HEK293 (cell line): ENCODE measurements around the gene REC8.

Source experiments
- CTCF ChIA-PET: fragments of 350-600 bp; formaldehyde crosslinking; extraction: SDS; loops from one replicate; lab custom pipeline; 2021; ENCODE audit warnings: antibody characterized with exemption; lab: Yijun Ruan, JAX
- POLR2A ChIA-PET: fragments of 300-600 bp; formaldehyde crosslinking; extraction: SDS; loops from one replicate; lab custom pipeline; 2020; ENCODE audit warnings: antibody characterized with exemption, inconsistent platforms; lab: Yijun Ruan, JAX
- H3K27ac ChIP-seq: fragments of 200-500 bp; sonication (Bioruptor generic); 2 replicates; pipeline ENCODE4 v1.5.1; 2014; ENCODE audit warnings: low read depth, low read length, control low read depth, inconsistent platforms; ENCODE audit errors: extremely low read depth
- H3K36me3 ChIP-seq, 2 experiments: fragments of 200-500 bp in 1 of 2; sonication (Bioruptor generic) in 1 of 2; 1 replicate in 1 of 2; 2 replicates in 1 of 2; pipeline ENCODE4 v1.5.1; 2014 to 2017; ENCODE audit warnings: inconsistent platforms in 2 of 2, low read length in 2 of 2; ENCODE audit not compliant: control insufficient read depth in 2 of 2, insufficient read depth in 1 of 2
- H3K4me1 ChIP-seq: fragments of 200-500 bp; sonication (Bioruptor generic); 2 replicates; pipeline ENCODE4 v1.5.1; 2014; ENCODE audit warnings: mild to moderate bottlenecking, low read length, inconsistent platforms; ENCODE audit not compliant: control insufficient read depth, insufficient read depth
- H3K4me3 ChIP-seq: 2 replicates; pipeline ENCODE4 v1.5.1; 2011; ENCODE audit warnings: low read depth, mild to moderate bottlenecking, control low read depth, low read length, moderate library complexity
- H3K9me3 ChIP-seq: fragments of 200-500 bp; sonication (Bioruptor generic); 2 replicates; pipeline ENCODE4 v1.5.1; 2014; ENCODE audit warnings: low read depth, low read length, inconsistent platforms; ENCODE audit not compliant: control insufficient read depth, insufficient read depth
- BCL11A ChIP-seq: fragments of 450-650 bp; formaldehyde crosslinking; IDR thresholded peaks from 2 replicates; pipeline ENCODE4 v1.5.1; 2016; ENCODE audit warnings: low read depth, missing biosample characterization, missing genetic modification characterization
- HOXD13 ChIP-seq: sonication (generic); formaldehyde crosslinking; IDR thresholded peaks from 2 replicates; pipeline ENCODE4 v1.8.0; 2022; ENCODE audit warnings: missing genetic modification reagents, borderline replicate concordance
- KLF9 ChIP-seq: fragments of 450-650 bp; formaldehyde crosslinking; IDR thresholded peaks from 2 replicates; pipeline ENCODE4 v1.5.1; 2016; ENCODE audit warnings: missing biosample characterization, missing genetic modification characterization, low read depth
- ZBTB17 ChIP-seq: fragments of 450-650 bp; formaldehyde crosslinking; IDR thresholded peaks from 2 replicates; pipeline ENCODE4 v1.5.1; 2016; ENCODE audit warnings: missing biosample characterization, missing genetic modification characterization
- ZBTB21 ChIP-seq: fragments of 450-650 bp; formaldehyde crosslinking; IDR thresholded peaks from 2 replicates; pipeline ENCODE4 v1.5.1; 2017; ENCODE audit warnings: missing biosample characterization, missing genetic modification characterization
- ZBTB48 ChIP-seq: fragments of 450-650 bp; formaldehyde crosslinking; IDR thresholded peaks from 2 replicates; pipeline ENCODE4 v1.5.1; 2016; ENCODE audit warnings: missing biosample characterization, missing genetic modification characterization
- ZBTB8A ChIP-seq: fragments of 450-650 bp; formaldehyde crosslinking; IDR thresholded peaks from 2 replicates; pipeline ENCODE4 v1.5.1; 2016; ENCODE audit warnings: missing biosample characterization, missing genetic modification characterization
- ZIC2 ChIP-seq: fragments of 450-650 bp; formaldehyde crosslinking; IDR thresholded peaks from 2 replicates; pipeline ENCODE4 v1.5.1; 2016; ENCODE audit warnings: missing biosample characterization, missing genetic modification characterization
- ZNF10 ChIP-seq: fragments of 450-650 bp; formaldehyde crosslinking; IDR thresholded peaks from 2 replicates; pipeline ENCODE4 v1.5.1; 2017; ENCODE audit warnings: missing biosample characterization, missing genetic modification characterization
- ZNF140 ChIP-seq: fragments of 450-650 bp; formaldehyde crosslinking; IDR thresholded peaks from 2 replicates; pipeline ENCODE4 v1.5.1; 2016; ENCODE audit warnings: missing biosample characterization, missing genetic modification characterization
- ZNF155 ChIP-seq: fragments of 450-650 bp; formaldehyde crosslinking; IDR thresholded peaks from 2 replicates; pipeline ENCODE4 v1.5.1; 2016; ENCODE audit warnings: missing biosample characterization, missing genetic modification characterization
- ZNF175 ChIP-seq: fragments of 450-650 bp; formaldehyde crosslinking; IDR thresholded peaks from 2 replicates; pipeline ENCODE4 v1.5.1; 2016; ENCODE audit warnings: missing biosample characterization, missing genetic modification characterization
- ZNF184 ChIP-seq: fragments of 450-650 bp; IDR thresholded peaks from 2 replicates; pipeline ENCODE4 v1.5.1; 2018; ENCODE audit warnings: missing biosample characterization, mild to moderate bottlenecking, missing genetic modification characterization
- ZNF19 ChIP-seq: fragments of 450-650 bp; formaldehyde crosslinking; IDR thresholded peaks from 2 replicates; pipeline ENCODE4; 2016; ENCODE audit warnings: missing biosample characterization, missing genetic modification characterization, low read depth
- ZNF211 ChIP-seq: fragments of 450-650 bp; formaldehyde crosslinking; IDR thresholded peaks from 2 replicates; pipeline ENCODE4 v1.5.1; 2016; ENCODE audit warnings: low read depth, missing biosample characterization, missing genetic modification characterization
- ZNF23 ChIP-seq: fragments of 450-650 bp; formaldehyde crosslinking; IDR thresholded peaks from 2 replicates; pipeline ENCODE4 v1.5.1; 2016; ENCODE audit warnings: missing biosample characterization, missing genetic modification characterization, borderline replicate concordance
- ZNF24 ChIP-seq: fragments of 450-650 bp; formaldehyde crosslinking; IDR thresholded peaks from 2 replicates; pipeline ENCODE4 v1.5.1; 2016; ENCODE audit warnings: missing biosample characterization, missing genetic modification characterization
- ZNF391 ChIP-seq: fragments of 450-650 bp; formaldehyde crosslinking; IDR thresholded peaks from 2 replicates; pipeline ENCODE4 v1.5.1; 2016; ENCODE audit warnings: low read depth, missing biosample characterization, missing genetic modification characterization, borderline replicate concordance
- ZNF548 ChIP-seq: fragments of 450-650 bp; formaldehyde crosslinking; IDR thresholded peaks from 2 replicates; pipeline ENCODE4 v1.5.1; 2016; ENCODE audit warnings: missing biosample characterization, missing genetic modification characterization
- ZNF600 ChIP-seq: fragments of 450-650 bp; formaldehyde crosslinking; IDR thresholded peaks from 2 replicates; pipeline ENCODE4 v1.5.1; 2016; ENCODE audit warnings: missing biosample characterization, missing genetic modification characterization
- ZNF837 ChIP-seq: fragments of 450-650 bp; formaldehyde crosslinking; IDR thresholded peaks from 2 replicates; pipeline ENCODE4 v1.5.1; 2016; ENCODE audit warnings: missing biosample characterization, missing genetic modification characterization
- ZSCAN23 ChIP-seq: fragments of 450-650 bp; formaldehyde crosslinking; IDR thresholded peaks from 2 replicates; pipeline ENCODE4 v1.5.1; 2016; ENCODE audit warnings: missing biosample characterization, missing genetic modification characterization
- TF ChIP-seq, protein P1 (sequence below): fragments of 450-650 bp; formaldehyde crosslinking; IDR thresholded peaks from 2 replicates; pipeline ENCODE4 v1.5.1; 2017; ENCODE audit warnings: missing biosample characterization, missing genetic modification characterization
- TF ChIP-seq, protein P2 (sequence below): fragments of 450-650 bp; formaldehyde crosslinking; IDR thresholded peaks from 2 replicates; pipeline ENCODE4 v1.5.1; 2016; ENCODE audit warnings: missing biosample characterization, missing genetic modification characterization
- TF ChIP-seq, protein P3 (sequence below): IDR thresholded peaks from 2 replicates; pipeline ENCODE4 v1.6.1; 2011; ENCODE audit warnings: mild to moderate bottlenecking, low read depth, low read length, borderline replicate concordance

The REC8 gene

DNA sequence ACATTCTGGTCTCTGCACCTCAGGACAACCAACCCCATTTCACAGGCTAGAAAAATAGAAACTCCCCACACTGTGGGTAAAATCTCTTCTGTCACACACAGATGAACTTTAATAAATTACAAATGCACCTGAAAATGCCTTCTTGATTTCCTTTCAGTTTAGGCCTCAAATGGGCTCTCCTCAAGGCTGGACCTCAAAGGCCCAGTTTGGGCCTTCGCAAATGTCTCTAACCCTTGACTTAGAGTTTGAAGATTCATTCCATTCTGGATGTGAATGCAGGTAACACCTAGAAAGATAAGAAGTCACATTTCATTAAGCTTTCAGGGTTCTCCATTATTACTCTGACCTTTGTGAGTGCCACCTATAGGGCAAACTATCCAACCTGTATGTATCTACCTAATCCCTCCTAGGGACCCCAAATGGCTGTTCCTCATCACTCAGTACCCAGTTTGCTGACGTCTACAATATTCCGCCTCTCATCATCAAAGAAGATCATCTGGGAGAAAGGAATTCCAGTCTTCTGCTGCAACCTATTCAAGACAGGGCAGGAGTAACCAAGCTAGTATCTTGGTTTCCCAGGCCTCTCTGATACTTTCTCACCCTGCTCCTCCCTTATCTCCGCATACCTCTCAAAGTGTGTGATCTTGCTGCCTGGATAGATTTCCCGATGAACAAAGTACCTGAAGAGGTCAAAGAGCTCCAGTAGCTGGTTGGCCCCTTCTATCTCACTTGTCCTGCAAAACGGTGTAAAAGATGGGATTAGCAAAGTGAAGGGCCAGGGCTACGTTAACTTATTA, 42.2 kb downstream of the REC8 start:
- Histone ChIP-seq H3K36me3 (peaks cover 13 to 50% of the 10 kb centered on the region in 2 experiments), H3K4me3 (peak overlapping the region; percentile 26; the same call in 1 of the 2 replicates), H3K27ac (peak overlapping the region; percentile 94), H3K4me1 (no peaks in the 10 kb centered on the region), H3K9me3 (no peaks in the 10 kb centered on the region)
- ChIA-PET CTCF (interaction anchor here (0.6 to 1.6 kb wide), 9 partner anchors 9 to 913 kb away, joined by 3 to 4 read pairs (median 3); no protein-coding TSS in a partner anchor), POLR2A (interaction anchor here (0.8 to 4.3 kb wide), 17 partner anchors 9 to 99 kb away, joined by 3 to 43 read pairs (median 5); partner anchors contain the start of genes DCAF11, EMC9, IPO4 and IRF9)
- TF ChIP-seq, protein P1, sequence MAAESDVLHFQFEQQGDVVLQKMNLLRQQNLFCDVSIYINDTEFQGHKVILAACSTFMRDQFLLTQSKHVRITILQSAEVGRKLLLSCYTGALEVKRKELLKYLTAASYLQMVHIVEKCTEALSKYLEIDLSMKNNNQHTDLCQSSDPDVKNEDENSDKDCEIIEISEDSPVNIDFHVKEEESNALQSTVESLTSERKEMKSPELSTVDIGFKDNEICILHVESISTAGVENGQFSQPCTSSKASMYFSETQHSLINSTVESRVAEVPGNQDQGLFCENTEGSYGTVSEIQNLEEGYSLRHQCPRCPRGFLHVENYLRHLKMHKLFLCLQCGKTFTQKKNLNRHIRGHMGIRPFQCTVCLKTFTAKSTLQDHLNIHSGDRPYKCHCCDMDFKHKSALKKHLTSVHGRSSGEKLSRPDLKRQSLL (tag by site-specific recombination) = no peak
- TF ChIP-seq ZNF837 (tag by site-specific recombination) = no peak
- no peak for TF ChIP-seq ZNF175 (tag by site-specific recombination)
- TF ChIP-seq ZNF548 = no peak

DNA sequence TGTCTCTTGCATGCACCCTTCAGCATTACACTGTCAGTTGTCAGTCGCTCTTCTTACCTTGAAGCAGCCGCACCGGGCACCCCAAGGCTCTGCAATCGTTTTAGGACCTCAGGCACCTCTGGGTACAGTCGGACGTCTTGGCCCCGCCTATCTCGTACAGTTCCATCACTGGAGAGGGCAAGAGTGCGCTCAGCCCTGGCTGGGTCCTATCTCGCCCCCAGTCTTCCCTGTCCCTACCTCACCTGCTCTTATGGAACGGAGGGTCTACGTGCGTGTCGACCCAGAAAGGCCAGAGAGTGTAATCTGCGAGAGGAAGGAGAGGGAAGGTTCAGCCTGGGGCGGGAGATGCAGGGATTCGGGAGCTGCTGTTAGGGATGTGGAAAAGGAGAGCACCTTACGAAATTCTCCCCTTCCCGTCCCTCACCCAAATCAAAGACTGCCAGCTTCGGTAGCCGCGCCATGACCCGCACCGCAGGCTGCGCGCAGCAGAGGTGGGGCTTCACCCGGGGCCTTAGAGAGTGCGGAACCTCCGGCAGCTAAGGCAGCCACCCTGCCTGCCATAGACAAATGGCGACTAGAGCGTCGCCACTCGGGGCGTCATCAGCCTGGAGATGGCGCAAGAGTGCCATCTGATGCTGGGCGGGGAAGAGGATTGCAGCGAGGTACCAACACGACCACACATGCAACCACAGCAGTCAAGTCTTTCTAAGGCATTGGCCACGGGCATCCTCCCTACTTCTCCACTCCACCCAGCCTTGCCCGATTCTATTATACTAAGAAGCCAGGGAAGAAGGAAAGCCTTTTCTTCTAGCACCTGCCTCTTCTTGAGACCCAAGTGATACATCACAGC, 43.8 kb downstream of the REC8 start, which contains the start of gene MDP1:
MDP1 (minus strand) TSS at position 572 of the 850 bp plus-strand sequence; CDS start at position 461, 111 bp downstream.
- Histone ChIP-seq H3K36me3 (peaks cover 4 to 34% of the 10 kb centered on the region in 2 experiments), H3K4me1 (no peaks in the 10 kb centered on the region), H3K9me3 (no peaks in the 10 kb centered on the region), H3K27ac (peak within 1 kb of the TSS; percentile 76), H3K4me3 (peak within 1 kb of the TSS; percentile 81)
- ChIA-PET POLR2A (interaction anchor here (0.6 to 4.3 kb wide), 15 partner anchors 21 to 310 kb away, joined by 3 to 43 read pairs (median 4); partner anchors contain the start of genes DCAF11, DHRS1, EMC9 and IPO4), CTCF (interaction anchor here (0.5 to 1.6 kb wide), 13 partner anchors 10 to 214 kb away, joined by 3 to 7 read pairs (median 4); partner anchors contain the start of genes KHNYN and TSSK4)
- TF ChIP-seq ZNF19 (tag by site-specific recombination) (no peak), ZNF10 (tag by site-specific recombination) (peak; percentile 47; the same call in 1 of the 2 replicates), HOXD13 (CRISPR knock-in tag) (no peak), ZNF155 (tag by site-specific recombination) (no peak), ZBTB8A (tag by site-specific recombination) (peak; percentile 43; the same call in 1 of the 2 replicates), ZNF184 (tag by site-specific recombination) (0 out of 2 replicates have a peak, but pooled peaks have one; percentile 8), ZBTB17 (peak; percentile 87), ZNF140 (no peak), ZBTB21 (tag by site-specific recombination) (peak; percentile 85), ZNF600 (tag by site-specific recombination) (peak; percentile 93), ZBTB48 (tag by site-specific recombination) (no peak; the same call in 1 of the 2 replicates), ZNF391 (tag by site-specific recombination) (no peak), KLF9 (tag by site-specific recombination) (peak; percentile 6; the same call in 1 of the 2 replicates), ZNF211 (tag by site-specific recombination) (no peak), ZNF24 (tag by site-specific recombination) (no peak; the same call in 1 of the 2 replicates), BCL11A (no peak), ZSCAN23 (tag by site-specific recombination) (no peak), ZNF23 (tag by site-specific recombination) (no peak), ZIC2 (tag by site-specific recombination) (0 out of 2 replicates have a peak, but pooled peaks have one; percentile 8)
- TF ChIP-seq, protein P2, sequence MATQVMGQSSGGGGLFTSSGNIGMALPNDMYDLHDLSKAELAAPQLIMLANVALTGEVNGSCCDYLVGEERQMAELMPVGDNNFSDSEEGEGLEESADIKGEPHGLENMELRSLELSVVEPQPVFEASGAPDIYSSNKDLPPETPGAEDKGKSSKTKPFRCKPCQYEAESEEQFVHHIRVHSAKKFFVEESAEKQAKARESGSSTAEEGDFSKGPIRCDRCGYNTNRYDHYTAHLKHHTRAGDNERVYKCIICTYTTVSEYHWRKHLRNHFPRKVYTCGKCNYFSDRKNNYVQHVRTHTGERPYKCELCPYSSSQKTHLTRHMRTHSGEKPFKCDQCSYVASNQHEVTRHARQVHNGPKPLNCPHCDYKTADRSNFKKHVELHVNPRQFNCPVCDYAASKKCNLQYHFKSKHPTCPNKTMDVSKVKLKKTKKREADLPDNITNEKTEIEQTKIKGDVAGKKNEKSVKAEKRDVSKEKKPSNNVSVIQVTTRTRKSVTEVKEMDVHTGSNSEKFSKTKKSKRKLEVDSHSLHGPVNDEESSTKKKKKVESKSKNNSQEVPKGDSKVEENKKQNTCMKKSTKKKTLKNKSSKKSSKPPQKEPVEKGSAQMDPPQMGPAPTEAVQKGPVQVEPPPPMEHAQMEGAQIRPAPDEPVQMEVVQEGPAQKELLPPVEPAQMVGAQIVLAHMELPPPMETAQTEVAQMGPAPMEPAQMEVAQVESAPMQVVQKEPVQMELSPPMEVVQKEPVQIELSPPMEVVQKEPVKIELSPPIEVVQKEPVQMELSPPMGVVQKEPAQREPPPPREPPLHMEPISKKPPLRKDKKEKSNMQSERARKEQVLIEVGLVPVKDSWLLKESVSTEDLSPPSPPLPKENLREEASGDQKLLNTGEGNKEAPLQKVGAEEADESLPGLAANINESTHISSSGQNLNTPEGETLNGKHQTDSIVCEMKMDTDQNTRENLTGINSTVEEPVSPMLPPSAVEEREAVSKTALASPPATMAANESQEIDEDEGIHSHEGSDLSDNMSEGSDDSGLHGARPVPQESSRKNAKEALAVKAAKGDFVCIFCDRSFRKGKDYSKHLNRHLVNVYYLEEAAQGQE = no peak; the same call in 1 of the 2 replicates
- TF ChIP-seq, protein P3, sequence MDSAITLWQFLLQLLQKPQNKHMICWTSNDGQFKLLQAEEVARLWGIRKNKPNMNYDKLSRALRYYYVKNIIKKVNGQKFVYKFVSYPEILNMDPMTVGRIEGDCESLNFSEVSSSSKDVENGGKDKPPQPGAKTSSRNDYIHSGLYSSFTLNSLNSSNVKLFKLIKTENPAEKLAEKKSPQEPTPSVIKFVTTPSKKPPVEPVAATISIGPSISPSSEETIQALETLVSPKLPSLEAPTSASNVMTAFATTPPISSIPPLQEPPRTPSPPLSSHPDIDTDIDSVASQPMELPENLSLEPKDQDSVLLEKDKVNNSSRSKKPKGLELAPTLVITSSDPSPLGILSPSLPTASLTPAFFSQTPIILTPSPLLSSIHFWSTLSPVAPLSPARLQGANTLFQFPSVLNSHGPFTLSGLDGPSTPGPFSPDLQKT = no peak
